ENCODE results near the gene CCSAP.
"Not testable (repeated sequence)": the region's sequence is repeated elsewhere in the genome, so short reads cannot be mapped to it uniquely, and the experiment has no call there.

Gene CCSAP

DNA sequence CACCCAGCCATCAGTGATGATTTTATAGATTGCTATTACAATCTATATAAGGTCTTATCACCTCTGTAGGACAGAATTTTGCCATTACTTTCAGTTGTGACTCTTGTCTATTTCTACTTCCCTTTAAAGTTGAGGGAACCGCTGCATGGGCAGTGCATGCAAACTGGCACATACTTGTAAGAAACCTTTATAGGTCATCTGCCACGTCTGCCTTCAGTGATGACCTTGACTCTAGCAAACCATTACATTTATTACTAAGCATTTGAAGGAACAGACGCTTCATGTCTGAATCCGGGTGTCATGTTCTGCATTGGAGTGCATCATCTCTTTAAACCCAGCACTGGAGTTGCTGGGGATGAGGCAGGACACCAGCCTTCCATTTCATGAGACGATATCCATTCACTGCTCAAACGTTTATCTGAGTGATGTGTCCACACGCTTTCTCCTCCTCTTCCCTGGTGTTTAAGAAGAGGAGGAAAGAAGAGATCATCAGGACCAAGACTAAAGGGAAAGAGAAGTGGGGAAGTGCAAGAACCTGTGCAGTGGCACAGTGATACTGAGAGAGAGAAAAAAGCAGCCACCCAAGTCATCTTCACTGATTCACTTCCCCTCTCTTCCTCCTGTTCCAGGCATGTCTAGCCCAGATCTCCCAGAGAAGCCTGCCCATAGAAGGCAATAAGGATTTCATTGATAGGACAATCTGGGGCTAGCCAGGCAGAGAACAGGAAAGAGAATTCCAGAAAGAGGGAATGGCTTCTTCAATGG, 14.1 kb downstream of the CCSAP start:
- TF ChIP-seq, protein P1, sequence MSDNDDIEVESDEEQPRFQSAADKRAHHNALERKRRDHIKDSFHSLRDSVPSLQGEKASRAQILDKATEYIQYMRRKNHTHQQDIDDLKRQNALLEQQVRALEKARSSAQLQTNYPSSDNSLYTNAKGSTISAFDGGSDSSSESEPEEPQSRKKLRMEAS (IDR thresholded peaks at IDR 0.05; ENCODE audit: low read depth, low read length): no peak
- TF ChIP-seq, protein P2, sequence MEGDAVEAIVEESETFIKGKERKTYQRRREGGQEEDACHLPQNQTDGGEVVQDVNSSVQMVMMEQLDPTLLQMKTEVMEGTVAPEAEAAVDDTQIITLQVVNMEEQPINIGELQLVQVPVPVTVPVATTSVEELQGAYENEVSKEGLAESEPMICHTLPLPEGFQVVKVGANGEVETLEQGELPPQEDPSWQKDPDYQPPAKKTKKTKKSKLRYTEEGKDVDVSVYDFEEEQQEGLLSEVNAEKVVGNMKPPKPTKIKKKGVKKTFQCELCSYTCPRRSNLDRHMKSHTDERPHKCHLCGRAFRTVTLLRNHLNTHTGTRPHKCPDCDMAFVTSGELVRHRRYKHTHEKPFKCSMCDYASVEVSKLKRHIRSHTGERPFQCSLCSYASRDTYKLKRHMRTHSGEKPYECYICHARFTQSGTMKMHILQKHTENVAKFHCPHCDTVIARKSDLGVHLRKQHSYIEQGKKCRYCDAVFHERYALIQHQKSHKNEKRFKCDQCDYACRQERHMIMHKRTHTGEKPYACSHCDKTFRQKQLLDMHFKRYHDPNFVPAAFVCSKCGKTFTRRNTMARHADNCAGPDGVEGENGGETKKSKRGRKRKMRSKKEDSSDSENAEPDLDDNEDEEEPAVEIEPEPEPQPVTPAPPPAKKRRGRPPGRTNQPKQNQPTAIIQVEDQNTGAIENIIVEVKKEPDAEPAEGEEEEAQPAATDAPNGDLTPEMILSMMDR (IDR thresholded peaks at IDR 0.05; ENCODE audit: low read depth, low read length): no peak
- DNase-seq (ENCODE audit: low read depth): no peak

DNA sequence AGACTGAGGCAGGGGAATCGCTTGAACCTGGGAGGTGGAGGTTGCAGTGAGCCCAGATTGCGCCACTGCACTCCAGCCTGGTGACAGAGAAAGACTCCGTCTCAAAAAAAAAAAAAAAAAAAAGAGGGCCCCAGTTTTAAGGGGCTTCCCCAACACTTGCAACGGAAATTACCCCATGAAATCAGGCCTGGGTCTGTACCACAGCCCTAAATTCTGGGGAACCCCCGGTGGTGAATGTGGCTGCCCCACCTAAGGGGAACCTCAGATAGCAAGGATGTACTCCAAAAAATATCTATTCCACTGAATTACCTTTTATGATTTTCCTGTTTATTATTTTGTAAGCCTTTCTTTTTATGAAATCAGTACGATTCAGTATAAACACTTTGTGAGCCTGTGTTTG, 15.1 kb downstream of the CCSAP start:
- DNase-seq (ENCODE audit: low read depth); H3K4me3 ChIP-seq (ENCODE audit: low read depth, low read length): not testable (repeated sequence)

More for the DNA sequence above, 14.1 kb downstream of the CCSAP start:
- H3K4me3 ChIP-seq (ENCODE audit: low read depth, low read length): no peak overlapping the region

DNA sequence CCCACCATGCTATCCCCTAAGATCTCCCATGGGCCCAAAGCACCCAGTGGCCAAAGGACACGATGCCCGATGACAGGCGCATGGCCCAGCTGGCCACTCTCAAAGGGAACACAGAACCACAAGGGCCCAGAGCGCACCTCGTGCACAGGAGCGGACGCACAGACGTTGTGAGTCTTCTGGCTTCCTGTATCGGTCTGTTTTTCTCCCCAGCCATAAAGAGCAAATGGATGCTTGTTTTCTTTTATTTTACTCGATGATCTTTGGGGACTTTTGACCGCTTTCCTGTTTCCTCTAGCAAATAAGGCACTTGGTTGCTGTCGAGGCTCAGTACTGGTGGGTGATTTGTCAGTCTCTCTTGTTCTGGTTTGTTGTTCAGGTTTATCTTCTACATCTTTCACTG, 16.2 kb downstream of the CCSAP start:
- TF ChIP-seq, protein P1 (IDR thresholded peaks at IDR 0.05; ENCODE audit: low read depth, low read length): no peak
- TF ChIP-seq POLR2A (IDR thresholded peaks at IDR 0.05; ENCODE audit: extremely low read depth, insufficient read length) (no peak), MYC (IDR thresholded peaks at IDR 0.05; ENCODE audit: low read depth, low read length) (no peak)
- TF ChIP-seq, protein P2 (IDR thresholded peaks at IDR 0.05; ENCODE audit: low read depth, low read length): no peak
- H3K4me3 ChIP-seq (ENCODE audit: low read depth, low read length): no peak overlapping the region
- DNase-seq (ENCODE audit: low read depth): no peak

DNA sequence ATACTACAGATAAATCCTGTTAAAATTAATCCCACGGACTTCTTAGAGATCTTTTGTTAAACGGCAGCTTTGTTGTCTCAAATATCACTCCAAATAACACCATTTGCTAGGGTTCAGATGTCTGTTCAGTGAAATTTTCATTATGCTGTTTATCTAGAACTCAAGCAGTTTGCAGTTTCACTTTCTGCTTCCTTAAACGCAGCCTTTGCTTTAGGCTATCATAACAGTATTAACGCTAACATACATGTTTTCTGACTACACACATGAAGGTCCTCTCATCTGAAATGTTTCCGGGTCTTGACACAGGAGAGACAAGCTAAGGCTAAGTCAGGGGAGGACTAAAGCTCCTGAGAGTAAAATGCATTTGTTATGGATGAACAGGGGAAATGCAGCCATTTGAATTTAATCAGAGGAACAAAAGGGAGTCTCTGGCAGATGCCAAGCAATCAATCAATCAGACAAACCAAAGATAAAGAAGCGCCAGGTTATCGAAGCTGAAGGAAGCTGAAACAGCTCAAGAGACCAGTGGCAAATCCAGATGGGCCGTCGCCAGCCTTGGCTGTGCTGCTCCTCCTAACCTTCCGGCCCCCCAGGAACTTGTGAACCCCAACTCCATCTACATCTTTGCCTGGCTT, 16.9 kb downstream of the CCSAP start:
- DNase-seq (ENCODE audit: low read depth): no peak
- TF ChIP-seq, protein P2 (IDR thresholded peaks at IDR 0.05; ENCODE audit: low read depth, low read length): no peak
- no peak for TF ChIP-seq POLR2A (IDR thresholded peaks at IDR 0.05; ENCODE audit: extremely low read depth, insufficient read length)
- TF ChIP-seq, protein P1 (IDR thresholded peaks at IDR 0.05; ENCODE audit: low read depth, low read length): no peak
- TF ChIP-seq MYC (IDR thresholded peaks at IDR 0.05; ENCODE audit: low read depth, low read length): no peak
- H3K4me3 ChIP-seq (ENCODE audit: low read depth, low read length): no peak overlapping the region

DNA sequence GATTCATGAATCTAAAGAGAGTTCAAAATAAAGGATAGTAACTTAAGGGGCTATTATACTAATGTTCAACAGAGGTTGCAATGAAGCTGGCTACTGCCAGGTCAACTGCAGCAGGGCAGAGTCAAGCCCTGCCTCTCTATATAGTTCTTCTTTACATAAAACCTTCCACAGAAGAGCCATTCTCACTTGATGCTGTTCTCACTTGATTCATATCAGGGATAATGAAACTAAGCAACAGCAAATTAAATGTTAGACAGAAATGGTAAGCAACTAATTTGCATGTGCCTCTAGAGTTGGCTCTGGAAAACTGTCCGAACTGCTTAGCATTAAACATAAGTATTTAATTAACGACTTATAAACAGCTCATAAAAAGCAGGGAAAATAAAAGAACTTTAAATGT, 17.4 kb downstream of the CCSAP start:
- no peak overlapping the region for H3K4me3 ChIP-seq (ENCODE audit: low read depth, low read length)
- TF ChIP-seq MYC (IDR thresholded peaks at IDR 0.05; ENCODE audit: low read depth, low read length) (no peak), POLR2A (IDR thresholded peaks at IDR 0.05; ENCODE audit: extremely low read depth, insufficient read length) (no peak)
- TF ChIP-seq, protein P1 (IDR thresholded peaks at IDR 0.05; ENCODE audit: low read depth, low read length): no peak
- TF ChIP-seq, protein P2 (IDR thresholded peaks at IDR 0.05; ENCODE audit: low read depth, low read length): no peak
- DNase-seq (ENCODE audit: low read depth): no peak

DNA sequence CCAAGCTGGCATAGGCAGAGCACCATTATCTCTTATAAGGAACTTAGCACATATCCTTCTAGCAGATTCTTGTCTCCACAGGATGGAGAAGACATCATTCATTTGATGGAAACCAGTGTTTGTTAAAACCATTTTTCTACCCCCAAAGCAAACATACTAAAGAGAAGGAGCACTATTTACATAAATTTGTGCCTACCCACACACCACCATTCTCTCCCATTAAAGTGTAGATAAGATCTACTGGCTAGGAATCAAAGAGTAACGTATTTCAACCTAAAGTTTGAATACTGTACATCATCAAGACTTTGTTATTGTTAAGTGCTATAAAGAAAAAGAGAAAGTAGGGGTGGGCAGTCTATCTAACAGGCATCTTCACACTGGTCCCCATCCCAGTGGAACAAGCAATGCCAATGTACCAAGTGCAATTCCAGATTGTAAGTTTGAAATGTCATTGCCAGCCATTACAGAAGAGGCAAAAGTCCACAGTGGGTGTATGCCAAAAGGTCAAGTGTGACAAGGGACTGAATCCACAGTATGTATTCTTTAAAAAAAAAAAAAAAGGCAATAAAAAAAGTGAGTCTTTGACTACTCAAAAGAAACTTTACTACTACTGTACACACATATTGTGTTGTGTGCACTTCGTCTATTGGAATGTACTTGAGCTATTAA, 18.8 kb downstream of the CCSAP start:
- TF ChIP-seq POLR2A (IDR thresholded peaks at IDR 0.05; ENCODE audit: extremely low read depth, insufficient read length) (no peak), MYC (IDR thresholded peaks at IDR 0.05; ENCODE audit: low read depth, low read length) (no peak)
- TF ChIP-seq, protein P2 (IDR thresholded peaks at IDR 0.05; ENCODE audit: low read depth, low read length): no peak
- TF ChIP-seq, protein P1 (IDR thresholded peaks at IDR 0.05; ENCODE audit: low read depth, low read length): no peak
- H3K4me3 ChIP-seq (ENCODE audit: low read depth, low read length): no peak overlapping the region
- no peak for DNase-seq (ENCODE audit: low read depth)

Measured in NB4 (cell line).